Calu3 (cell line): Measurements from ENCODE around the gene ILK. TPM values are rescaled to one million over a fixed set of nuclear protein-coding genes. Genes with fewer than 3 reads are reported as not detected.
A peak's percentile ranks its signal among the peaks of the same experiment; 100 is the strongest.

Experiments used
- BruUV-seq: library from RNA; stranded (reverse); fragments of 400-500 nt; replicated peaks from 2 replicates; lab custom pipeline; 2021; lab: Mats Ljungman, UMichigan
- CTCF ChIA-PET: fragments of 300-600 bp; sonication (Branson Sonifier 250); formaldehyde crosslinking; loops from one replicate; lab custom pipeline; 2022; ENCODE audit warnings: antibody characterized with exemption; lab: Charles Lee
- DNase-seq: peaks from one replicate; pipeline ENCODE4 v3.0.0; 2022
- H3K27ac Mint-ChIP-seq: one replicate; pipeline ENCODE4 v1.8.0; 2022; ENCODE audit warnings: mixed read lengths; ENCODE audit not compliant: unreplicated experiment
- H3K27me3 Mint-ChIP-seq: one replicate; pipeline ENCODE4 v1.8.0; 2022; ENCODE audit warnings: mixed read lengths; ENCODE audit not compliant: unreplicated experiment
- H3K36me3 Mint-ChIP-seq: one replicate; pipeline ENCODE4 v1.8.0; 2022; ENCODE audit warnings: mild to moderate bottlenecking, moderate library complexity, mixed read lengths; ENCODE audit not compliant: insufficient read depth, unreplicated experiment
- H3K4me1 Mint-ChIP-seq: one replicate; pipeline ENCODE4 v1.8.0; 2022; ENCODE audit warnings: mild to moderate bottlenecking, low read depth, mixed read lengths; ENCODE audit not compliant: unreplicated experiment
- H3K4me3 Mint-ChIP-seq: one replicate; pipeline ENCODE4 v1.8.0; 2022; ENCODE audit warnings: mild to moderate bottlenecking, low read depth, moderate library complexity, mixed read lengths; ENCODE audit not compliant: unreplicated experiment
- H3K9me3 Mint-ChIP-seq: one replicate; pipeline ENCODE4 v1.8.0; 2022; ENCODE audit warnings: low read depth, mixed read lengths; ENCODE audit not compliant: unreplicated experiment
- intact Hi-C: fragments of 100-400 bp; cut with micrococcal nuclease; formaldehyde crosslinking; loops from one replicate; pipeline ENCODE4 v1.10.0; 2022; ENCODE audit not compliant: unreplicated experiment
- total RNA-seq: library from RNA; stranded (reverse); gene quantifications from 2 replicates; pipeline ENCODE4 v1.2.3, GENCODE V29; 2022
- TF ChIP-seq, protein P1 (sequence below): fragments of 200-600 bp; IDR thresholded peaks from one replicate; pipeline ENCODE4 v1.8.0; 2022; ENCODE audit warnings: antibody characterized with exemption; ENCODE audit not compliant: unreplicated experiment

The ILK gene
- total RNA-seq, 1 experiment from 2014 or later = 85.7 TPM

DNA sequence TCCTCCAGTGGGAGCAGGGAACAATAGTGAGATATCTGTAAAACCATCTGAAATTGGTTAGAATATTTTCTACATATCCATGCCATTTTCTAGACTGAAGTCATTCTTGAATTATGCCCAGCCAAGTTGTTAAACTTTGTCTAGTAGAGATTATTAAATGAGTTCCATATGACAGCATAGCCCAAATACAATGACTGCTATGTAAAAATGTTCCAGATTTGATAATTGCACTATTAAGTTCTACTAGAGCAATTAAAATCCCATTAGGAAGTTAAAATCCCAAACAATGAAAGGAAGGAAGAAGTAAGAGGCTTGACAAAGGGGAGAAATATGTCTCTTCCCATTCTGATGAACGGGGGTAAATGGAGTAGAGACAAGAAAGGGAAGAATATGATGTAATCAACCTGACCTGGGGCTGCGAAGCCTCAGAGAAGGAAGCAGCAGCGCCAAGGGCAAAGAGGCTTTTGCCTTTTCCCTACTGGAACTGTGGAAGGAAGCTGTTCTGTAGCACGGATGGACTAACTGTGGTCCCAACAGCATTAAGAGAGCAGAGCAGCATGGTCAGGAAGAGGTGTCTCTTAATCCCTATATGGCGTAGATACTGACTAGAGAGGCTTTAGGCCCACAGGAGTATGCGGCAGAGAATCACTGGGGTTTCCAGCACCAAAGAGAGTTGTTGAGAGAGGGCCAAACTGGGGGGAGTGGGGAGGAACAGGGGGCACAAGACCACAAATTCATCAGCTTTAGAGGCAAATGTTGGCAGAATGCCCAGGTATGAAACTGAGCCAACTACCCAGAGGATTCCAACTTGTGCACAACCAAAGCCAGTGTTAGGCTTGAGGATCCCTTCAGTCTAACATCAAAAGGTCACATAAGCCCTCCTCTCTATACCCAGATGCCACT is 26.9 kb upstream of the ILK start:
- Mint-ChIP-seq H3K4me3 (no peak overlapping the region), H3K9me3 (no peaks in the 10 kb centered on the region), H3K36me3 (peaks cover 2% of the 10 kb centered on the region), H3K4me1 (no peaks in the 10 kb centered on the region), H3K27me3 (no peaks in the 10 kb centered on the region), H3K27ac (peak overlapping the region; percentile 2)
- intact Hi-C loops = no loop called here
- CTCF ChIA-PET = no interaction called here
- DNase-seq = no peak
- TF ChIP-seq, protein P1, sequence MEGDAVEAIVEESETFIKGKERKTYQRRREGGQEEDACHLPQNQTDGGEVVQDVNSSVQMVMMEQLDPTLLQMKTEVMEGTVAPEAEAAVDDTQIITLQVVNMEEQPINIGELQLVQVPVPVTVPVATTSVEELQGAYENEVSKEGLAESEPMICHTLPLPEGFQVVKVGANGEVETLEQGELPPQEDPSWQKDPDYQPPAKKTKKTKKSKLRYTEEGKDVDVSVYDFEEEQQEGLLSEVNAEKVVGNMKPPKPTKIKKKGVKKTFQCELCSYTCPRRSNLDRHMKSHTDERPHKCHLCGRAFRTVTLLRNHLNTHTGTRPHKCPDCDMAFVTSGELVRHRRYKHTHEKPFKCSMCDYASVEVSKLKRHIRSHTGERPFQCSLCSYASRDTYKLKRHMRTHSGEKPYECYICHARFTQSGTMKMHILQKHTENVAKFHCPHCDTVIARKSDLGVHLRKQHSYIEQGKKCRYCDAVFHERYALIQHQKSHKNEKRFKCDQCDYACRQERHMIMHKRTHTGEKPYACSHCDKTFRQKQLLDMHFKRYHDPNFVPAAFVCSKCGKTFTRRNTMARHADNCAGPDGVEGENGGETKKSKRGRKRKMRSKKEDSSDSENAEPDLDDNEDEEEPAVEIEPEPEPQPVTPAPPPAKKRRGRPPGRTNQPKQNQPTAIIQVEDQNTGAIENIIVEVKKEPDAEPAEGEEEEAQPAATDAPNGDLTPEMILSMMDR = no peak
- no TSS peak for BruUV-seq

DNA sequence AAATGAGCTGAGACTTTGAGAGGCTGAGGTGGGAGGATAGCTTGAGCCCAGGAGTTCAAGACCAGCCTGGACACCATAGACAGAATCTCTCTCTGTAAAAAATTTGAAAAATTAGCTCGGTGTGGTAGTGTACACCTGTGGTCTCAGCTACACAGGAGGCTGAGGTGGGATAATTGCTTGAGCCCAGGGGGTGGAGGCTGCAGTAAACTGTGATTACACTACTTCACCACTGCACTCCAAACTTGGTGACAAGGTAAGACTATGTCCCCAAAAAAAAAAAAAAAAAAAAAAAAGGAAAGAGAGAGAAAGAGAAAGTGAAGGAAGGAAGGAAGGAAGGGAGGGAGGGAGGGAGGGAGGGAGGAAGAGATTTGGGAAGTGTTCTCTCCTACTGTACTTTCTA is 25.4 kb upstream of the ILK start:
- H3K4me1 Mint-ChIP-seq = no peaks in the 10 kb centered on the region
- H3K9me3 Mint-ChIP-seq = peaks cover 4% of the 10 kb centered on the region
- no peak overlapping the region for H3K4me3 Mint-ChIP-seq
- intact Hi-C loops = no loop called here
- no TSS peak for BruUV-seq
- no peak for DNase-seq
- H3K27me3 Mint-ChIP-seq = no peaks in the 10 kb centered on the region
- peaks cover 9% of the 10 kb centered on the region for H3K36me3 Mint-ChIP-seq
- CTCF ChIA-PET = no interaction called here
- TF ChIP-seq, protein P1 = no peak
- H3K27ac Mint-ChIP-seq = no peak overlapping the region

DNA sequence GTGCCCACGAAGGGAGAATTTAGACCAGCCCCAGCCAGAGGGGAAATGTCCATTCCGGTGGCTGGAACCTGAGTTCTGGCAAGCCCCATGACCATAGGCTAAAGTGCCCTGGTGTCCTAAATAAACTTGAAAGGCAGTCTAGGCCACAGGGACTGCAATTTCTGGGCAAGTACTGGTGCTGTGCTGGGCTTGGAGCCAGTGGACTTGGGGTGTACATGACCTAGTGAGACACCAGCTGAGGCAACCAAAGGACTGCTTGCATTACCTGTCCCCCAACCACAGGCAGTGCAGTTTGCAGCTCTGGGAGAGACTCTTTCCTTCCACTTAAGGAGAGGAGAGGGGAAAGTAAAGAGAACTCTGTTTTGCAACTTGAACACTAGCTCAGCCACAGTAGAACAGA is 23.9 kb upstream of the ILK start:
- Mint-ChIP-seq H3K4me3 (no peak overlapping the region), H3K36me3 (peaks cover 9% of the 10 kb centered on the region), H3K4me1 (no peaks in the 10 kb centered on the region), H3K27ac (no peak overlapping the region), H3K27me3 (no peaks in the 10 kb centered on the region), H3K9me3 (peaks cover 8% of the 10 kb centered on the region)
- no TSS peak for BruUV-seq
- intact Hi-C loops = no loop called here
- no peak for DNase-seq
- TF ChIP-seq, protein P1 = no peak
- CTCF ChIA-PET = no interaction called here

DNA sequence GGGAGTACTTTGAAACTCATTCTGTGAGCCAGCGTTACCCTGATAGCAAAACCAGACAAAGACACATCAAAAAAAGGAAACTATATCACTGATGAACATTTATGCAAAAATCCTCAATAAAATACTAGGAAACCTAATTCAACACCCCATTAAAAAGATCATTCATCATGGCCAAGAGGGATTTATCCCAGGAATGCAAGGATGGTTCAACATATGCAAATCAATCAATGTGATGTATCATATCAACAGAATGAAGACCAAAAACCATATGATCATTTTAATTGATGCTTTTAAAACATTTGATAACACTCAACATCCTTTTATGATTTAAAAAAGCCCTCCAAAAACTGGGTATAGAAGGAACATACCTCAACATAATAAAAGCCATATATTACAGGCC is 20.0 kb upstream of the ILK start:
- Mint-ChIP-seq H3K36me3 (peaks cover 9% of the 10 kb centered on the region), H3K4me1 (no peaks in the 10 kb centered on the region), H3K27me3 (no peaks in the 10 kb centered on the region), H3K9me3 (peaks cover 8% of the 10 kb centered on the region), H3K4me3 (no peak overlapping the region), H3K27ac (no peak overlapping the region)
- CTCF ChIA-PET = no interaction called here
- intact Hi-C loops = no loop called here
- no peak for DNase-seq
- no TSS peak for BruUV-seq
- TF ChIP-seq, protein P1 = no peak
